ENCODE measurements around the gene TNFRSF12A.

GRCh38 chr16:3001316-3001715, 18.9 kb upstream of the TNFRSF12A start:
- no peak for TF ChIP-seq POLR2A (IDR thresholded peaks at IDR 0.05; ENCODE audit: control extremely low read depth in 1 of 2, low read depth in 2 of 2, low read length in 2 of 2)
- TF ChIP-seq CTCF (IDR thresholded peaks at IDR 0.05; ENCODE audit: control extremely low read depth in 1 of 3, insufficient read depth in 1 of 3, low read depth in 1 of 3, low read length in 3 of 3): no peak
- no peak for TF ChIP-seq EZH2 (IDR thresholded peaks at IDR 0.05; ENCODE audit: low read depth, low read length, severe bottlenecking)
- TF ChIP-seq EP300 (IDR thresholded peaks at IDR 0.05; ENCODE audit: borderline replicate concordance in 1 of 2, low read depth in 2 of 2, low read length in 2 of 2): no peak
- no peak for TF ChIP-seq RAD21 (IDR thresholded peaks at IDR 0.05 in 1 of 2, conservative IDR thresholded peaks at IDR 0.05 in 1 of 2; ENCODE audit: low read depth in 2 of 2, low read length in 2 of 2)
- TF ChIP-seq USF2 (IDR thresholded peaks at IDR 0.05; ENCODE audit: low read length): no peak
- no peak for TF ChIP-seq RXRA (IDR thresholded peaks at IDR 0.05; ENCODE audit: insufficient read depth, low read depth, low read length)
- no peak for TF ChIP-seq POLR2AphosphoS5 (IDR thresholded peaks at IDR 0.05; ENCODE audit: low read depth, low read length)
- no peak for TF ChIP-seq NANOG (IDR thresholded peaks at IDR 0.05; ENCODE audit: insufficient read depth, low read depth, low read length, poor library complexity, severe bottlenecking)
- TF ChIP-seq YY1 (IDR thresholded peaks at IDR 0.05; ENCODE audit: low read depth, low read length): no peak
- no peak for TF ChIP-seq TEAD4 (IDR thresholded peaks at IDR 0.05; ENCODE audit: low read depth, low read length)
- TF ChIP-seq, protein P1, sequence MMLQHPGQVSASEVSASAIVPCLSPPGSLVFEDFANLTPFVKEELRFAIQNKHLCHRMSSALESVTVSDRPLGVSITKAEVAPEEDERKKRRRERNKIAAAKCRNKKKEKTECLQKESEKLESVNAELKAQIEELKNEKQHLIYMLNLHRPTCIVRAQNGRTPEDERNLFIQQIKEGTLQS (IDR thresholded peaks at IDR 0.05; ENCODE audit: insufficient read depth, low read depth, low read length): no peak
- TF ChIP-seq SP2 (IDR thresholded peaks at IDR 0.05; ENCODE audit: low read length): no peak
